GM19099 (cell line): ENCODE results near the gene HSBP1.

Experiments
- POLR2A ChIP-seq: IDR thresholded peaks from 3 replicates; pipeline ENCODE4 v1.6.1; 2011; ENCODE audit warnings: low read depth; ENCODE audit not compliant: insufficient read length; ENCODE audit errors: extremely low read depth

The HSBP1 gene

GRCh38 chr16:83817022-83817421 is 9.2 kb downstream of the HSBP1 start:
- TF ChIP-seq POLR2A = no peak

DNA sequence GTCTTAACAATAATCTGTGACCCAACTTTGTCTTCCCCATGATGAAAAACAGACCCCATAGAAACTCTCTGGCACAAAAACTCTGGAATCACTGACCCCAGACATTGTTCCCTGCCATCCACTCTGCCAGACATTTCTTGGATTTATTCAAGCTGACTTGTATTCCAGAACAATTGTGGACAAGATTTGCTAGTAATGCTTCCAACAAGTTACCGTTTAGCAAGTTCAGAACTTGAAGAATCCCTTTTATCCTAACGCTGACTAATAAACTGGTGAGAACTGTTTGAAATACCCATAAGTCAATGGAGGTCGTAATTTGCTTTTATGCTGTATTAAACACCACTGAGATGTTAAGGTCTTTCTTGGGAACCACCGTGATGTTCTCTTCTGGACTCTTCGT is 10.5 kb downstream of the HSBP1 start:
- TF ChIP-seq POLR2A = no peak

DNA sequence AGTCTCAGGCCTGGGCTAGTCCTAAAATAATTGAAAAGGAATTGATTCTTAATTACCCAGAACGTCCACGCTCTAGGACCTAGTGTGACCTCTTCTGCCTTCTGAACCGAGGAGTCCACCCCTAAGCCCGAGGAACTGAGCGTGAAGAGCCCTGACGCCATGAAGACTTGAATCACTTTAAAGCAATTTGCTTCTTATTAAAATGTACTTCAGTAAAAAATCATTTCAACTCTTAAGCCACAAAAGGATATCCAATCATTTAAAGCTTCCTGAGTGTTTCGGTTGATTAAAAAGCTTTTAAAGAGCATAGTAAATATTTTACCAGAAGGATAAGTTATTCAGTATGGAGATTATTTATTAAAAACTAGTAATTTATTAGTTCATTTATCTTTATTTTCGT is 11.6 kb downstream of the HSBP1 start:
- TF ChIP-seq POLR2A = no peak

DNA sequence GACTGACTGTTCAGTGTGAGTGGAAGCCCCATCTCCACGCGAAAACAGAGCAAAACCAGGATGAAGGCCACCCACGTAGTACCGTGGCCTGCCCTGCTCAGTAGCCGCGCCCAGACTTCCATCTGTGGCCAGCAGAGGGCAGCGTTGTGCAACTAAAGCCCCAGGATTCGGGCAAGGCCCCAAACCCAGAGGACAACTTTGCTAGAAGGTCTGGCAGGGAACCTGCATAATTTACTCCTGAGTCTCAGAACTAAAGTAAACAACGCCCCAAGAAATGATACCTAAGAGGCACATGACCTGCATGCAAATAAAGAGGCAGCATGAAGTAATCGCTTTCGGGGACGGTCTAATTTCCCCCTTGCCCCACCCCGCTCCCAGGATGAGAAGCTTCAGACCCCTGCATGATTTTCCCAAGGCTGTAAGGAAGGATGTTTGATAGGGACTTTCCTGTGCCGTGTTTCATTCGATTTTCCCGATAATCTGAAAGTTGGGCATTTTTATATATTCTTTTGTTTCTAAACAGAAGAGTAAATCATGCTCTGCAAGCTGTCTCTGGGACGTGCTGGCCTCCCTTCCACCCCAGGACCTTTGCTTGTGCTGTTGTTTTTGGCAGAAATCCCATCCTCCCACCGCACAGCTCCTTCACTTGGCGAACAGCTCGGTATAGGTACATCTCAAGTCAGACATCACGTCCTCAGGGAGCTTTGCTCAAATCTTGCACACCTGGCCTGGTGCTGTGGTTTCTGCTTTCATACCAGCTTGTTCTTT is 18.6 kb downstream of the HSBP1 start:
- TF ChIP-seq POLR2A = no peak

- no peak for TF ChIP-seq POLR2A
Observed at GRCh38 chr16:83830091-83830768, 22.5 kb downstream of the HSBP1 start.

GRCh38 chr16:83830769-83831455 is 23.1 kb downstream of the HSBP1 start:
- no peak for TF ChIP-seq POLR2A

DNA sequence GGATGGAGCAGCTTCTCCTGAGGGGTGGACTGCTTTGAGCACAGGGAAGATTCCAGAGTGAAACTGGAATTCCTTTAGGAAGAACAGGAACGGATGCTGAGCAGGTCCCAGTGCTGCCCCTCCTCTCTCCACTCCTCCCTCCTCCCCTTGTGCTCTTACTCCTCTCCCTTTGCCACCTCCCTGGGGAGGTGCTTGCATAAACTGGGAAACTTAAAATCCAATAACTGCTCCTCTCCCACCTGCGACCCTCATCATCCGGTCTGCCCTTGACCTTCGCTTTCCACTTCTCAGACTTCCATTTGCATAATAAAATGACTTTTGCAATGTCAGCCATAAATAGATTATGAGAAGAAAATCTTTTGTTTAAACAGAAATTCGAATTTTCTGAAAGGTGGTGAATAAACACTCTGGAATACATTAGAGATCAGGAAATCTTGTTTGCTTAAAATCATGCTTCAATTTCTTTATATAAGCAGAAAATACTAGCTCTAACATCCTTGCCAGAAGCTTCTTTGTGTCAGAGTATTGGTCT is 23.7 kb downstream of the HSBP1 start:
- no peak for TF ChIP-seq POLR2A

DNA sequence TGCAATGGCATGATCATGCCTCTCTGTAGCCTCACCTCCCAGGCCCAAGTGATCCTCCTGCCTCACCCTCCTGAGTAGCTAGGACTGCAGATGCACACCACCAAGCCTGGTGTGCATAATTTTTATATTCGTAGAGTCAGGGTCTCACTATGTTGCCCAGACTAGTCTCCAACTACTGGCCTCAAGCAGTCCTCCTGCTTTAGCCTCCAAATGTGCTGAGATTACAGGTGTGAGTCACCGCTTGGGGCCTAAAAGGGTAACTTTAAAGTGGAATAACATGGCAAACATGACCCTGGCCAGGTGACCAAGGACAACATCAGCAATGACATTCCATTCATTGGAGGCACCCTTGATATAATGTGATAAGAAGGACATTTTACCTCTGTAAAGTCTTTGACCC is 26.1 kb downstream of the HSBP1 start:
- TF ChIP-seq POLR2A = no peak

- no peak for TF ChIP-seq POLR2A
Observed at GRCh38 chr16:83835586-83836566, 28.1 kb downstream of the HSBP1 start.

DNA sequence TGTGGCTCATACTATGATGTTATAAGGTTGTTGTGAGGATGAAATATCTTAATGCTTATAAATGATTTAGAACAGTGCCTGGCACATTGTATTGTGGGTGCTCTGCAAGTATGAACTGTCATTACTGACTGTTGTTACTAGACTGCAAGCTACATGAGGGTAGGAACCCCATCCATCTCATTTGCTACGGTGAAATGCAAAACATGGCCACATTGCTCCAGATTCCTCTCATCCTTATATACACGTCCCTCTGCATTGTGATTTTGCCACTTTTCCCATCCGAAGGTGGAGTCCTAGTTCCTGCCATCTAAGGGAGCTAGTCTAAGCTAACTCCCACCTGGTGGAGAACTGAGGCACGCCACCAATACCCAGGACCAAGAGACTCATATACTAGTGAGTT is 29.8 kb downstream of the HSBP1 start:
- TF ChIP-seq POLR2A = no peak

GRCh38 chr16:83838151-83838550 is 30.4 kb downstream of the HSBP1 start:
- no peak for TF ChIP-seq POLR2A

- no peak for TF ChIP-seq POLR2A
Observed at GRCh38 chr16:83839561-83839960, 31.8 kb downstream of the HSBP1 start.

DNA sequence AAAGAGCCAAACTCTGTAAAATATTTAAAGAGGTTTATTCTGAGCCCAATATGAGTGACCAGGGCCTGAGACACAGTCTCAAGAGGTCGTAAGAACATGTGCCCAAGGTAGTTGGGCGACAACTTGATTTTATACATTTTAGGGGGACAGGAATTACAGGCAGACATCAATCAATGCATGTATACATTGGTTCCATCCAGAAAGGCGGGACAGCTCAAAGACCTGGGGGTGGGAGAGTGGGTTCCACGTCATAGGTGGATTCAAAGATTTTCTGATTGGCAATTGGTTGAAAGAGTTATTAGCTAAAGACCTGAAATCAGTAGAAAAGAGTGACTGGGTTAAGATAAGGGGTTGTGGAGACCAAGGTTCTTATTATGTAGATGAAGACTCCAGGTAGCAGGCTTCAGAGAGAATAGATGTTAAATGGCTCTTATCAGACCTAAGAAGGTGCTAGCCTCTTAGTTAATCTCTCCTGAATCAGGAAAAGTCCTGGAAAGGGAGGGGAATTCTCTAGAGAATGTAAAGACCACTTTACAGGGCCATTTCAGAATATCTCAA is 32.4 kb downstream of the HSBP1 start:
- no peak for TF ChIP-seq POLR2A

DNA sequence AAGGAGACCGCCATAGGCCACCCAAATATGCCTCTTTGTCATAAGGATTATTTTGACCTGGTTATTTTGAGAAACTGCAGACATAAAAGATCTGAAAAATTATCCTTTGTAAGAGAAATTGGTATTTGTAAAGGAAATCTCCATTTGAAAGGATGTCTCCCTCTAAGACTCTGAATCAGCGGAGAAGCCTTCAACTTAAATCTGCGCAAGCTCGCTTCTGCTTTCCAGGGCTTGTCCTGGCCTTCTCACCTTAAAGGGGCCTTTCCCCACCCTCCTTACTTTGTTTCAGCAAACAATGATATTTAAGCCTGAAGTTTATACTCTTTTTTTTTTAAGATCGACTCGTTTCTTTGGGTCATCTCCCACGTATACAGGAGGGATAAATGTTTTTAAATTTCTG is 34.5 kb downstream of the HSBP1 start:
- TF ChIP-seq POLR2A = no peak
